Natural killer cell (primary cell): Measurements from ENCODE around the gene MAD1L1. TPM values are rescaled to one million over a fixed set of nuclear protein-coding genes. Genes with fewer than 3 reads are reported as not detected.

Experiments
- ATAC-seq, 3 donors: fragments of 150-1000 bp in 2 of 3; fragments of 200-7000 bp in 1 of 3; cut with Tn5 transposase; 1 replicate in 1 of 3; 2 replicates in 2 of 3; pipeline ENCODE4 v1.10.0; 2021; ENCODE audit warnings: mild to moderate bottlenecking in 2 of 3, moderate library complexity in 2 of 3
- DNase-seq, 2 donors: peaks; one replicate each; pipeline versions ENCODE4 v3.0.0 to v3.0.0-alpha.2; 2013 to 2021; ENCODE audit warnings: mixed read lengths in 1 of 2
- H3K27ac ChIP-seq: one replicate; pipeline ENCODE4 v1.5.1; 2013; ENCODE audit warnings: mild to moderate bottlenecking, low read length
- H3K27me3 ChIP-seq: one replicate; pipeline ENCODE4 v1.6.1; 2013; ENCODE audit warnings: low read length; ENCODE audit not compliant: control insufficient read depth, insufficient read depth
- H3K36me3 ChIP-seq: one replicate; pipeline ENCODE4 v1.6.1; 2013; ENCODE audit warnings: low read length; ENCODE audit not compliant: control insufficient read depth, insufficient read depth
- H3K4me1 ChIP-seq: one replicate; pipeline ENCODE4 v1.6.1; 2013; ENCODE audit warnings: low read length; ENCODE audit not compliant: control insufficient read depth, insufficient read depth
- H3K4me3 ChIP-seq: one replicate; pipeline ENCODE4 v1.5.1; 2013; ENCODE audit warnings: low read length
- H3K9me3 ChIP-seq: one replicate; pipeline ENCODE4 v1.6.1; 2013; ENCODE audit warnings: low read length; ENCODE audit not compliant: control insufficient read depth, insufficient read depth
- H3K27ac Mint-ChIP-seq, 2 donors: one replicate each; pipeline ENCODE4 v1.8.0; 2022; ENCODE audit warnings: mild to moderate bottlenecking in 2 of 2, mixed read lengths in 2 of 2, moderate library complexity in 1 of 2
- H3K27me3 Mint-ChIP-seq, 2 donors: one replicate each; pipeline ENCODE4 v1.8.0; 2022; ENCODE audit warnings: low read depth in 2 of 2, mixed read lengths in 2 of 2
- H3K36me3 Mint-ChIP-seq: one replicate; pipeline ENCODE4 v1.8.0; 2022; ENCODE audit warnings: mixed read lengths
- H3K4me1 Mint-ChIP-seq, 2 donors: one replicate each; pipeline ENCODE4 v1.8.0; 2022; ENCODE audit warnings: mixed read lengths in 2 of 2
- H3K4me3 Mint-ChIP-seq: one replicate; pipeline ENCODE4 v1.8.0; 2022; ENCODE audit warnings: mild to moderate bottlenecking, moderate library complexity, mixed read lengths
- H3K9me3 Mint-ChIP-seq, 2 donors: one replicate each; pipeline ENCODE4 v1.8.0; 2022; ENCODE audit warnings: mixed read lengths in 2 of 2
- WGBS: methylation state at CpG from one replicate; pipeline ENCODE4 v1.1.7; 2013; ENCODE audit warnings: missing lambda C conversion rate; ENCODE audit not compliant: insufficient coverage; 5-methylcytosine and 5-hydroxymethylcytosine counted together
- intact Hi-C: fragments of 100-400 bp; cut with micrococcal nuclease; formaldehyde crosslinking; loops from one replicate; pipeline ENCODE4 v1.14.2; 2022
- total RNA-seq, 4 donors: library from RNA; stranded (reverse); fragments of 120-200 nt in 1 of 4; gene quantifications; one replicate each; pipeline versions ENCODE4 v1.2.3 to v1.2.4, GENCODE V29; 2013 to 2022
- TF ChIP-seq, protein P1 (sequence below): fragments of 200-600 bp; IDR thresholded peaks from one replicate; pipeline ENCODE4 v1.8.0; 2022; ENCODE audit warnings: antibody characterized with exemption

MAD1L1 gene
- total RNA-seq, 3 donors from 2014 or later (not counting 1 experiment from before 2014, with no cell fraction given): 53.6 to 81.2 (median 77.4) TPM

DNA sequence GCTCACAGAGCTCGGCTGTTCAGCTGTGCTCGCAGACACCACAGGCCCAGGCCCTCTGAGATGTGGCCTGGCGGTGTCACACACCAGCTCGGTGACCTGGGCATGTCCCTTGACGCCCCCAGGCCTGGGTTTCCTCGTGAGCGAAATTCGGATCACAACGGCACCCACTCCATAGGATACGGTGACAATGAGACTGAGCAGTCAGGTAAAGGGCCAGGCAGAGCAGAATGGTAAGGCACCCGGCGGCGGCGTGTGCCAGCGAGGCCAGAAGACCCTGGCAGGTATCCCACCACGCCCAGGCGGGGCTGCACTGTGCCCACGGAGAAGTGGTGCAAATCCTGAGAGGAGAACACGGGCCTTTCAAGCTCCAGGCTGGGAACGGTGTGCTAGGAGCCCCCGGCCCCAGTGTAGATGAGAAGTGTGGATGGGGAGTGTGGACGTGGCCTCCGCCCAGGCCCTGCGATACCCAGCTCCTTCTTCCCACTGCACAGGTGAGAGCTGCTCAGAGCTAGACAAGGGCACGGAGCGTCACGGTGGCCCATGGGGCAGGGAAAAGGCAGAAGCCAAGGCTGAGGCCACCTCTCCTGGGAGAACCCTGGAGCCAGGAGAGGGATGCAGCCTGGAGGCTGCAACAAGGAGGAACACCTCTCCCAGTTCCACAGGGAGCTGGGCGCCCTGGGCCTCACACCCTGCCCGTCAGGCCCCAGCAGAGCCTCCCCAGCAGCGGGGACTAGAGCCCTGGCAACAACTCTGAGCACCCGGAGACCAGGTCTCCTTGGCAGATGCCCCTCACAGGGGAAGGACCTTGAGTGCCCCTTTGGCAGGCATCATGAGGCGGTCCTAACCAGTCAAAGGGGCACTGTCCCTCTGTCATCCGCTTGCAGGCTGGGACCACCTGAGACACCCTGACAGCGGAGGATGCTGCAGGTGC lies 219.1 kb downstream of the MAD1L1 start:
- H3K4me3 ChIP-seq: no peak overlapping the region
- no peaks in the 10 kb centered on the region for H3K36me3 ChIP-seq
- no peaks in the 10 kb centered on the region for H3K36me3 Mint-ChIP-seq
- H3K27ac Mint-ChIP-seq: no peak overlapping the region
- H3K27ac ChIP-seq: no peak overlapping the region
- no peaks in the 10 kb centered on the region for H3K27me3 ChIP-seq
- no peak overlapping the region for H3K4me3 Mint-ChIP-seq
- TF ChIP-seq, protein P1, sequence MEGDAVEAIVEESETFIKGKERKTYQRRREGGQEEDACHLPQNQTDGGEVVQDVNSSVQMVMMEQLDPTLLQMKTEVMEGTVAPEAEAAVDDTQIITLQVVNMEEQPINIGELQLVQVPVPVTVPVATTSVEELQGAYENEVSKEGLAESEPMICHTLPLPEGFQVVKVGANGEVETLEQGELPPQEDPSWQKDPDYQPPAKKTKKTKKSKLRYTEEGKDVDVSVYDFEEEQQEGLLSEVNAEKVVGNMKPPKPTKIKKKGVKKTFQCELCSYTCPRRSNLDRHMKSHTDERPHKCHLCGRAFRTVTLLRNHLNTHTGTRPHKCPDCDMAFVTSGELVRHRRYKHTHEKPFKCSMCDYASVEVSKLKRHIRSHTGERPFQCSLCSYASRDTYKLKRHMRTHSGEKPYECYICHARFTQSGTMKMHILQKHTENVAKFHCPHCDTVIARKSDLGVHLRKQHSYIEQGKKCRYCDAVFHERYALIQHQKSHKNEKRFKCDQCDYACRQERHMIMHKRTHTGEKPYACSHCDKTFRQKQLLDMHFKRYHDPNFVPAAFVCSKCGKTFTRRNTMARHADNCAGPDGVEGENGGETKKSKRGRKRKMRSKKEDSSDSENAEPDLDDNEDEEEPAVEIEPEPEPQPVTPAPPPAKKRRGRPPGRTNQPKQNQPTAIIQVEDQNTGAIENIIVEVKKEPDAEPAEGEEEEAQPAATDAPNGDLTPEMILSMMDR: no peak
- DNase-seq: no peak
- peaks cover 0 to 6% of the 10 kb centered on the region in 2 donors for H3K27me3 Mint-ChIP-seq
- H3K4me1 Mint-ChIP-seq: peaks cover 14 to 31% of the 10 kb centered on the region in 2 donors
- ATAC-seq: no peak
- H3K9me3 Mint-ChIP-seq: no peaks in the 10 kb centered on the region
- intact Hi-C loops: no loop called here
- H3K9me3 ChIP-seq: no peaks in the 10 kb centered on the region
- peaks cover 17% of the 10 kb centered on the region for H3K4me1 ChIP-seq
- WGBS: 96% methylated on average over 33 of the region's 34 CpGs

DNA sequence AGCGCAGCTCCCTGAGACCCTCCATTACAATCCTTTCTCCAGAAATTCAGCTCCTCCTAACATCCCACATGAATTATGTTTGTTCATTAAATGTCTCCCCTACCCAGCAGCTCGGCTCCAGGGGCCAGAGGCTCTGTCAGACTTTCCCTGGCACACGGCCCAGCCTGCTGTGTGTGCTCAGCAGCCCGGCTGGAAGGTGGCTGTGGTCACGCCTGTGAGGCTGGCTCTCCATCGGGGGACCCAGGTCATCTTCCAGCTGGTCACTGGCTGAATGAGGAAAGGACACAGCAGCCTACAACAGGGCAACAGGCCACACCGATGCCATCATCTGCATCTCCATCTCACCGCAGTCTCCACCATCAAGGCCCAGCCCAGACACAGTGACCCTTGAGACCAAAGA lies 219.8 kb downstream of the MAD1L1 start:
- Histone ChIP-seq H3K27me3 (no peaks in the 10 kb centered on the region), H3K9me3 (no peaks in the 10 kb centered on the region), H3K36me3 (no peaks in the 10 kb centered on the region), H3K4me1 (peaks cover 10% of the 10 kb centered on the region), H3K27ac (no peak overlapping the region), H3K4me3 (no peak overlapping the region)
- 94% methylated on average over 8 of the region's 8 CpGs for WGBS
- TF ChIP-seq, protein P1: no peak
- Mint-ChIP-seq H3K27me3 (peaks cover 0 to 6% of the 10 kb centered on the region in 2 donors), H3K27ac (no peak overlapping the region), H3K36me3 (no peaks in the 10 kb centered on the region), H3K4me3 (no peak overlapping the region), H3K9me3 (no peaks in the 10 kb centered on the region), H3K4me1 (peaks cover 14 to 24% of the 10 kb centered on the region in 2 donors)
- ATAC-seq (no peak), DNase-seq (no peak)
- intact Hi-C loops: no loop called here

DNA sequence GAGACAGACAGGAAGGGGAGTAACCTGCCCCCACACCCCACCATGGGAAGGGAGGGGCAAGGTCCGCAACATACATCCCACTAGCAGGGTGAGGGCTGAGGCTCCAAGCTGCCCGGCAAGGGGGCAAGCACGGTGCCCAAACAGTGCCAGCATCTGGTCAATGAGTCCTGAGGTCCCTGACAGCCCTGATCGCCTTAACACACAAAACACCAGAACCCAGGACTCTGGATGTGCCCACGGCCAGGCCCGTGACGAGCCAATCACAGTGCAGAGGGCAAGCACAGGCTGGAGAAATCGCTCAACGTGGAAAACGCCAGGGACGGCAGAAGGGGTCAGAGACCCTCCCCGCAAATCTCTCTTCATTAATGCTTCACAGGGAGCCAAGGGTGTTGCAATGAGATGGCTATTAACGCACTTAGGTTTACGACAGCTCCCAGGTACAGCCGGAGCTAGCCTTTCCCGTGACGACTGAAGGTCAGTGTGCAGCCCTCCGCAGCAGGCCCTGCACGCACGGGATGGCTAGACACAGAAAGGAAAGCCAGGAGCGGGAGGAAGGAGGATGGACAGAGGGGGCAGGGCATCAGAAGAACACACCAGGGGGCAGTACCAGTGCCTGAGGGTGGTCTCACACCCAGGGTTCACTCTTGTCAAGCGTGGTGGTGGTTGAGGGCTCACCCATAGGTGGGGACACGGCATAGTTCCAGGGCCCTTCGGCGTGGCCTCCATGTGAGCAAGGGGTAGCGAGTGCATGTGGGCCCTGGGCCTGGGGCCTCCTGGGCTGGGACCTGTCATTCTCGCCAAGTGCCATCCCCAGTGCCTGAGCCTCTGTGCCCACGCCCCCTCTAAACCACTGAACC lies 220.5 kb downstream of the MAD1L1 start:
- intact Hi-C loops: no loop called here
- no peaks in the 10 kb centered on the region for H3K9me3 Mint-ChIP-seq
- Histone ChIP-seq H3K9me3 (no peaks in the 10 kb centered on the region), H3K36me3 (no peaks in the 10 kb centered on the region), H3K27me3 (no peaks in the 10 kb centered on the region), H3K27ac (no peak overlapping the region), H3K4me3 (no peak overlapping the region), H3K4me1 (peaks cover 7% of the 10 kb centered on the region)
- H3K27me3 Mint-ChIP-seq: peaks cover 0 to 4% of the 10 kb centered on the region in 2 donors
- 96% methylated on average over 27 of the region's 28 CpGs for WGBS
- H3K4me1 Mint-ChIP-seq: peaks cover 13 to 17% of the 10 kb centered on the region in 2 donors
- TF ChIP-seq, protein P1: no peak
- no peak overlapping the region for H3K4me3 Mint-ChIP-seq
- H3K27ac Mint-ChIP-seq: no peak overlapping the region
- no peaks in the 10 kb centered on the region for H3K36me3 Mint-ChIP-seq
- no peak for DNase-seq
- no peak for ATAC-seq
